HG03175 (cell line): ENCODE measurements around the gene GALT.
"Not testable (repeated sequence)": the region's sequence is repeated elsewhere in the genome, so short reads cannot be mapped to it uniquely, and the experiment has no call there.

Experiments
- ATAC-seq: cut with Tn5 transposase; IDR thresholded peaks from one replicate; pipeline ENCODE4 v1.9.1; 2021; ENCODE audit warnings: mild to moderate bottlenecking, moderate library complexity; ENCODE audit not compliant: unreplicated experiment

The GALT gene

DNA sequence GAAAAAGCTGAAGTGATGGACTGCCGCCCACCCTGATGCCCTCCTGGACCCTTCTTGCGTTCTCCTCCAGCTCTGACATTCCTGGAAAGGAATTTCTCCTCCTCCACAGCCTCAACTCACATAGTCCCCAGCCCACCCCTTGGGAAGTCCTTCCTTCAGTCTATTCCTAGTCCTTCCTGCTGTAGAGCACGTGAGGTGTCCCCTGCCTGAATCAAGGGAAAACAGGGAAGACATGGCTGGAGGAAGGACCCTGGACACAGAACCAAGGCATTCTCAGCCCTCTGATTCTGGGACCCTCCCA lies 21.3 kb upstream of the GALT start:
- ATAC-seq: no peak

DNA sequence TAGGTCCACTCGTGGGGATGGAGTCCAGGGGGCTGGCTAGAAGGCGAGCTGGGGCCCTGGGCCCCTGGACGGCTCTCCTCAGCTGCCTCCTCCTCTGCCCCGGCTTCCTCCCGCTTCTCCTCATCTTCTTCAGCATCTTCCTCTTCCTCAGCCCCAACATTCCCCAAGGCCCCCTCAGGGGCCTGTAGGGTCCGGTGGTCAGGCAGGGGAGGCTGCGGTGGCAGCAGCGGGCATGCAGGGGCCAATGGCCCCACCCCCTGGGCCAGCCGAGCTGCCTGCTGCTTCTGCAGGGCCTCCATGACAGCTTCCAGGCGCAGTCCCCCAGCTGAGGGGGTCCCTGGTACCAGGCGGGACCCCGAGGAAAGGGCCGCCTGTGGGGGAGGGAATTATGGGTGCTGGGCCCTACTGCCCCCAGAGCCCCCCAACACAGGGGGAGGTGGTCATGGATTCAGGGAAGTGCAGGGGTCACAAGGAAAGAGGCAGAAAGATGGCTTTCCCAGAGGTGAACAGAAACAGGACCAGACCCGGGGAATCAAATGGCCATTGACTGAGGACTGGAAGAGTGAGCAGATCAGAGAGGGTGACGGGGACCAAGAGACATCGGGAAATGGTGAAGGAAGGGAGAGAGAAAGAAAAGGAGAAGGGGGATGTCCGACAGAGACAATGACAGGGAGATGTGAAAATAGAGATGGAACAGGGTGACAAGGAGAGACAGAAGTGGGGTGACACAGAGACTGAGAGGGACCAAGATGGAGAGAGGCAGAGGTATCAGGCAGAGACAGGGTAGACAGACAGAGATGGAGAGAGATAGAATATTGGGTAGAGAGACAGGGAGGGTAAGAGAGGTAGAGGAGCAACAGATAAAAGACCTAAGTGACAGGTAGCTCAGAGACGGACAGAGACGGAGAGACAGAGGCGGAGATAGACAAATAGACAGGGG lies 18.5 kb upstream of the GALT start:
- ATAC-seq: no peak

GRCh38 chr9:34628656-34629490 lies 17.6 kb upstream of the GALT start, which contains the start of gene ARID3C:
ARID3C (minus strand) TSS chr9:34629066; CDS start chr9:34628014, 1,052 bp downstream.
- ATAC-seq: no peak

DNA sequence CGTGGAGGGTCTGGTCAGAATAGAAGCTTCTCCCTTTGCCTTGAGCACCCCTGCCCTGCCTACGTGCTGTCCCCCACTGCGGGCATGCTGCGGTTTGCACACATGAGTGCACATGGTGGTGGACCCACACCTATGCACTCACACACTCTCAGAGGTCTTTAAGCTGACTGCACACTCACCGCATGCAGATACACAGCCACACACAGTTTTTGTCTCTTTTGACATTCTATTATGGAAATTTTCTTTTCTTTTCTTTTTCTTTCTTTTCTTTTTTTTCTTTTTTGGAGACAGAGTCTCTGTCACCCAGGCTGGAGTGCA lies 17.0 kb upstream of the GALT start:
- no peak for ATAC-seq

- ATAC-seq: no peak
Observed at GRCh38 chr9:34630402-34631154, 15.9 kb upstream of the GALT start.

GRCh38 chr9:34633166-34633565 lies 13.3 kb upstream of the GALT start:
- ATAC-seq: no peak

GRCh38 chr9:34633851-34634550 lies 12.5 kb upstream of the GALT start:
- no peak for ATAC-seq

DNA sequence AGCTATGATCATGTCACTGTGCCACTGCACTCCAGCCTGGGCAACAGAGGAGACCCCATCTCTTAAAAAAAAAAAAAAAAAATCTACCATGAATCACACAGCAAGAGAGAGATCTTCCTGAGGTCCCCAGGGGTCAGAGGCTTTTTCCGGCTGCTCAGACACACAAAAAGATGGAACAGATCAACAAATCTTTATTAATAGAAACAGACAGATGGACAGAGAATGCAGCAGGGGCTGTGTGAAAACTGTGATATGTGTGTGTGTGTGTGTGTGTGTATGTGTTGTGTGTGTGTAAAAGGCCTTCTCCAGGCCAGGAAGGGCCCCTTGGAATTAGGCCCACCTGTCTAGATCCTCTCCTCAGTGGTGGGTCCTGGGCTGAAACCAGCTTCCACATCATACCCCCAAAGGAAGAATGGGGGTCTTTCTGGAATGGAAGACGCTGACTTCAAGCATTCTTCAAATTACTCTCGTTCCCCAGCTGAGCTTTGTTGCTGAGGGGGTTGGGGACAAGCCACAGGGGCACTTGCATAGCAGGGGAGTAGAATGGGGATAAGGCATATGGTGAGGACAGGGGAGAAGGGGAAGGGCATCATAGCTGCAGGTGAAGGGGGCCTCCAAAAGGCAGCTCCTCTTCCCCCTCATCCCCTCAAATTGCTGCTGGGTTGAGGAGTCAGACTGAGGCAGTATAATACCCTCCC lies 11.8 kb upstream of the GALT start:
- no peak for ATAC-seq

- no peak for ATAC-seq
Observed at GRCh38 chr9:34635556-34635955, 10.9 kb upstream of the GALT start.

- no peak for ATAC-seq
Observed at GRCh38 chr9:34636791-34637355, 9.6 kb upstream of the GALT start.

DNA sequence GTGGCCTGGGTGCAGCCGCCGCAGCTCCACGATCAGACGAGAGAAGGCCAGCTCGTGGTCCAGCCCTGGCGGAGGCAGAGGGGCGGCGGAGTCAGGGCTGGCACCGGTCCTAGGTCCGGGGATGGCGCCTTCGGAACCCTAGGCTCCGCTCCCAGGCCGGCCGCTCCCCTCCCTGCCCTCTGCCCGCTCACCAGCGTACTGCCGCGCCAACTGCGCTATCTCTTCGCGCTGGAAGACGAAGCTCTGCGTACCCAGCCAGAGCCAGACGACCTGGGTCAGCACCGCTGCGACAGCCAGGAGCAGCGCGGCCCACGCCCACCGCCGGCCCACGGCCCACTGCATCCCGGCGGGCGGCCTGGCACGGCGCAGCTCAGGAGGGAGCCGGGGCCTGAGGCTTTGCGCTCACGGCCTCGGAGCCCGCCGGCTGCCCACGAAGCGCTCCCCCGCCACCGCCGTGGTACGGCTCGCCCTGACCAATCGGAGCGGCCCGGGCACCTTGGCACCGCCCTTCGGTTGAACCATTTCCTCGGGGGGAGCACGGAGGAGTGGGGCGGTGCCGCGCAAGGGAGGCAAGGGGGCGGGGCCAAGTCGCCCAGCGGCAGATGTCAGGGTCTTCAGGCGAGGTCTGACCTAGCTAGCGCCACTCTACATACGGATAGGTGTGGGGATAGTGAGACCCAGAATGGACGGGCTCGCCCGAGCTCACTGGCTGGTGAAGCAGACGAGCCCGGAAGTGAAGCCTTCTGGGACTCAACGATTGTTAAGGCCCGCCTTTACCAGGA lies 8.9 kb upstream of the GALT start, which contains the start of gene SIGMAR1:
TSS of gene SIGMAR1 (minus strand) at position 432 of the 782 bp plus-strand sequence. CDS start at position 342, 90 bp downstream.
- peak; percentile 87 for ATAC-seq

DNA sequence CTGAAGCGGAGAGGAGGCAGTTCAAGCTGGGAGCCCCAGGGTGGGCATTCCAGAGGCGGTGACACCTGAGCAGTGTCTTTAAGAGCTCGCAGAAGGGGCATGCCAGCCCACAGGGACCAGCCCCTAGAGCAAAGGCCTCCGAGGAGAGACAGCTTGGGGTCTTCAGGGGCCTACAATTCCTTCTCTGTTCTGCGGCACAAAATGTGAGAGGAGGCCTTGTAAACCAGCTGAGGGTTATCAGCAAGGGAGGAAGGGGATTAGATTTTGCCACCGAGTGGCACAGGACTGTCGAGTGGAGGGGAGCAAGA lies 8.4 kb upstream of the GALT start:
- no peak for ATAC-seq

DNA sequence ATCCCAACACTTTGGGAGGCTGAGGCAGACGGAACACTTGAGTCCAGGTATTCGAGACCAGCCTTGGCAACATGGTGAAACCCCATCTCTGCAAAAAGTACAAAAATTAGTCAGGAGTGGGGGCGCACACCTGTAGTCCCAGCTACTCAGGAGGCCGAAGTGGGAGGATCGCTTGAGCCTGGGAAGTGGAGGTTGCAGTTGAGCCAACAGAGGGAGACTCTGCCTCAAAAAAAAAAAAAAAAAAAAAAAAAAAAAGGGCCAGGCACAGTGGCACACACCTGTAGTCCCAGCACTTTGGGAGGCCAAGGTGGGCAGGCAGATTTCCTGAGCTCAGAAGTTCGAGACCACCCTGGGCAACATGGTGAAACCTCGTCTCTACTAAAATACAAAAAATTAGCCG lies 7.2 kb upstream of the GALT start:
- ATAC-seq: not testable (repeated sequence)

- ATAC-seq: no peak
Observed at GRCh38 chr9:34642679-34643078, 3.8 kb upstream of the GALT start.

DNA sequence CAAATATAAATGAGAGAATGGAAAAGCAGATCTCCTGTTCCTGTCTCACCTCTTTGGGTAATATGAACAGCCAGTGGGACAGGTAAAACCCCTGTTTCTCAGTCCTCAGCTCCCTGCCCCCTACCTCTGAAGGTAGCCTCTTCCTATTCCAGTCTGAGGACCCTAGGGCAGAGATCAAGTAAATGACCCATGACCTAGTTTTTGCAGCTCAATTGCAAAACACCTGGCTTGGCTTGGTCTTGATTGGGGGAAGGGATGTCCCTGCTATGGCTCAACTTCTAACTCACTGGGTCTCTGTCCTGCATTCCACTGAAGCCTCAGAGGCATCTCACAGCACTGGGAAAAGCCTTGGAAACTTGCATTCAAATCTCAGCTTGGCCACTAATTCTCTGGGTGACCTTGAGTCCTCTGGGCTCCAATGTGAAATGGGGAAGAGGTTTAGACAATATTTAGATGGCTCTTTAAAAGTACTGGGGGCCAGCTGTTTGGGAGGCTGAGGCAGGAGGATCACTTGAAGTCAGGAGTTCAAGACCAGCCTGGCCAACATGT lies 1.6 kb upstream of the GALT start:
- no peak for ATAC-seq

DNA sequence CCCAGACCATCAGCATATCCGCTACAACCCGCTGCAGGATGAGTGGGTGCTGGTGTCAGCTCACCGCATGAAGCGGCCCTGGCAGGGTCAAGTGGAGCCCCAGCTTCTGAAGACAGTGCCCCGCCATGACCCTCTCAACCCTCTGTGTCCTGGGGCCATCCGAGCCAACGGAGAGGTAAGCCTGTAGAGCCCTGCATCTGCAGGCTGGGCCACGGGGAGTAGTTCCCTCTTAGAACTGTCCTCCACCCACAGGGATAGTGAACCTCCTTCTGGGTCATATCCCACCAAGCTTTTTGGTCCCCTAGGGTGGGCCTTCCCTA lies 569 bp downstream of the GALT start:
- ATAC-seq: no peak

DNA sequence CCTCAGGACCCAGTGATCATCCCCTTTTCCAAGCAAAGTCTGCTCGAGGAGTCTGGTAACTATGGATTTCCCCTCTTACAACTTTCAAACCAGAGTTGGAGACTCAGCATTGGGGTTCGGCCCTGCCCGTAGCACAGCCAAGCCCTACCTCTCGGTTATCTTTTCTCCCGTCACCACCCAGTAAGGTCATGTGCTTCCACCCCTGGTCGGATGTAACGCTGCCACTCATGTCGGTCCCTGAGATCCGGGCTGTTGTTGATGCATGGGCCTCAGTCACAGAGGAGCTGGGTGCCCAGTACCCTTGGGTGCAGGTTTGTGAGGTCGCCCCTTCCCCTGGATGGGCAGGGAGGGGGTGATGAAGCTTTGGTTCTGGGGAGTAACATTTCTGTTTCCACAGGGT lies 1.2 kb downstream of the GALT start:
- no peak for ATAC-seq

DNA sequence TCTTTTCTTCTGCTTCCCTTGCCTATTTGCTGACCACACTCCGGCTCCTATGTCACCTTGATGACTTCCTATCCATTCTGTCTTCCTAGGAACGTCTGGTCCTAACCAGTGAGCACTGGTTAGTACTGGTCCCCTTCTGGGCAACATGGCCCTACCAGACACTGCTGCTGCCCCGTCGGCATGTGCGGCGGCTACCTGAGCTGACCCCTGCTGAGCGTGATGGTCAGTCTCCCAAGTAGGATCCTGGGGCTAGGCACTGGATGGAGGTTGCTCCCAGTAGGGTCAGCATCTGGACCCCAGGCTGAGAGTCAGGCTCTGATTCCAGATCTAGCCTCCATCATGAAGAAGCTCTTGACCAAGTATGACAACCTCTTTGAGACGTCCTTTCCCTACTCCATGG lies 2.2 kb downstream of the GALT start:
- ATAC-seq: no peak

- no peak for ATAC-seq
Observed at GRCh38 chr9:34650816-34651215, 4.3 kb downstream of the GALT start.
